Central memory CD4-positive, alpha-beta T cell (primary cell): ENCODE data around the gene DRD2.

ENCODE experiments used
- DNase-seq: peaks from one replicate; pipeline ENCODE4 v3.0.0; 2022

DRD2 gene

GRCh38 chr11:113440816-113441215 is 34.4 kb downstream of the DRD2 start:
- no peak for DNase-seq

- no peak for DNase-seq
Observed at GRCh38 chr11:113436672-113437252, 38.4 kb downstream of the DRD2 start.

DNA sequence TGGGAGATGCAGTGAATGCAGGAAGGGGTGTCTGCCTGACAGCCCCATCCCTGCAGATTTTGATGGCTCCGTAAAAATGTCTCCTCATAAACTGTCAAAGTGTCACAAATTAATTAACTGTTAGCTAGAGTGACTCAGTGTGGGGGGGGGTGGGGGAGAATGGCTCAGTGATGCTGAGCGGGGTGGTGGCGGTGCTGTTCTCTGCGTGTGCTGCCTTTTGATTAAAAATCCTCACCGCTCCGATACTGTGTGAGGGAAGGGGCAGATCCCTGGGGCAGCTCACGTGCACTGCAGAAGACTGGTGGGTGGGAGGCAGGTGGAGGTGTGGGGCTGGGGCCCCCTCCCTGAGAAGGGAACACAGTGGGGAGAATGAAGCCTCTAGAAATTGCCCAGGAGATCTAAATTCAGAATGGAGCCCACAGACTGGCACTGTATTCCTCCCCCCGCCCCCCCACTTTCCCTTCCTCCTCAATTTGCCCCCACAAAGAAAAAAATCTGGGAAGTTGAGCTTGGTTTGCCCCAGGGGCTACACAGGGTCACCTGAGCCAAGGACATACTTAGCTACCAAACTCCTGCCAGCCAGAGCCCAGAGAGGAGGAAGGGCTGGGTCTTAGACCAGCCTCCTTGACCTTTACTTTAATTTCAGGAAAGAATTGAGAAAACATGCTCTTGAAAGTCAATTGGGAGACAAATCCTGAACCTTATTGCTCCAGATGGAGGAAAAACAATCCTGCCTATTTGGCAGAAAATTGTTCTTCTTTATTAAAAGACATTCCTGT is 39.8 kb downstream of the DRD2 start:
- DNase-seq: no peak

DNA sequence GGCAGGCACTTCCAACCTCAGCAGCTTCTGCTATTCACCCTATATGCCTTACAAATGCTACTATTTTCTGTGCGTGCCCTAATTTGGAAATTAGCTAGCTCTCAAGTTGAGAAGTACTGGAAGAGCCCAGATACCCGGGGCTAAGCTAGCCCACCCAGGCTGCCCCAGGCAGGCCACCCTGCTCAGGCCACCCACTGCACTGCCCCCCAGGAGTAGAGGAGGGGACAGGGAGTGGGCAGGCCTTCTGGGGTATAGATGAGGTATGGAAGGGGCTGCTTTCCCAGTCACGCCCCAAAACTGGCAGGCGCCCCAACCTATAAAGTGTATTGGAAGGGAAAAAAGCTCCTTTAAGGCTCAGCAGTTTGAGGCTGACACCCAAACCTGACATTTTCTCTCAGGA is 43.5 kb downstream of the DRD2 start:
- no peak for DNase-seq

DNA sequence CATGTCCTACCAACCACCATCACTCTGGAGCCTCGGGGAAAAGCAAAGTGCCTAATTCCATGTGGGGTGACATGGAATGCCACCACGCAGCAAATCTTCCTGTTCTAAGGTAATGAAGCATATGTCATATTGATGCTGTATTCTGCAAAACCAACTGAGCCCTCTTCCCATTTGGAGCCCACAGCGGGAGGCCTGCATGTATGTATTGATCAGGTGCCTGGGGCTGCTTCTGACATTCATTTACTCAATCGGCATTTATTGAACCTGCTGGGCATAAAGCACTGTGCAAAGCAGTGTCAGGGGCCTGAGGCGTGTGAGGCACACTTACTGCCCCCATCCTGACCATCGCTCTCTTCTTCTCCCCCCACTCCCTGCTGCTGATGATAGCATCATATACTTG is 48.5 kb downstream of the DRD2 start:
- DNase-seq: no peak

- DNase-seq: no peak
Observed at GRCh38 chr11:113420808-113421207, 54.4 kb downstream of the DRD2 start.

DNA sequence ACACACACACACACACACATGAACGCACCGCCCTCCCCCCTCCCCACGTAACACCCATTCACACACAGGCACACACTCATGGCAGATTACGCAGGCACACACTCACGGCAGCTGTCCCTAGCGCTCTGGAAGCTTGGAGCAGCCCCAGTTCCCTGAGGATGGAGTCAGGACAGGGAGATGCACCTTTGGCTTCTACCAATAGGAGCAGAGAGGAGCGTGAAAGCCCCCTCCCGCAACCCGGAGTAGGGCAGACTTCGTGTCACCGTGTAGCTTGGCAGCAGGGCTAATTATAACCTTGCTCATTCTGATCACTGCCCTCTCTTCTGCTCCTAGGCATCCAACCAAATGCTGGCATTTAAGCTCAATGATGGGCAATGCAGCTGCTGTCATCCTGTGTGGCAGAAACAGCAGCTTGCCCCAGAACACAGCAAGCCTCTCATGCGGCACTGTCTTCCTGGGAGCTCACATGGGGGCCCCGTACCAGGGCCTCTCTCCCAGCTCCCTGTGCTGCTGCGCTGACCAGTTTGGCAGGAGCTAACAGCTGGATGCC is 55.7 kb downstream of the DRD2 start:
- no peak for DNase-seq

DNA sequence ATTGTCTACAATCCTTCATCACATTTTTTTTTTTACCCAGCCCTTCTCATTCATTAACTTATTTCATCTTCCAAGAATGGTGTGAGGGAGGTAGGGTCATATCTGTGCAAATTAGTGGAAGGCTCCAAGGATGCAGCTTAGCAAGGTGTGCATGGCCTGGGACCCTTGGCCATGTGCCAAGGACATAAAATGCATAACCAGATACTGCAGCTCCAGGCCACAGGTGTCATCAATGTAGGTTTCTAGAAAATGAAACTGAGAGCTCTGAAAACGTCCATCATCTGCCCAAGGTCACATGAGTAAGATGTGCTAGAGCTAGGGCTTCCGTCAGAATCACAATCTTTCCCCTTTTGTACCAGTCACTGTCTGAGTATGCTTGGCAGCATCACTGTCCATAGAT is 57.8 kb downstream of the DRD2 start:
- DNase-seq: no peak

DNA sequence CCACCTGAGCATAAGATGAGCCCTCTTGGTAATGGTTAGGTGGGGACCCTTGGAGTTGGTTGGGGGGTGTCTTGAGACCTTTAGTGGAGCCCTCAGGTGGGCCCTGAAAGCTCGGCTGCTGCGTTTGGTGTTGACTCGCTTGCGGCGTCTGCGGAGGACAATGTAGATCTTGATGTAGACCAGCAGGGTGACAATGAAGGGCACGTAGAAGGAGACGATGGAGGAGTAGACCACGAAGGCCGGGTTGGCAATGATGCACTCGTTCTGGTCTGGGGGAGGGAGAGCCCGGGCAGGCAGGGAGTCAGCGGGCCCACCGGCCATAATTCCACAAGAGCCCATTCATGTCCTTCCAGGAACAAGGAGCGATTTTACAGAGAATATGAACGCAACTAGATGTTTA is 59.9 kb downstream of the DRD2 start:
- DNase-seq: no peak

- no peak for DNase-seq
Observed at GRCh38 chr11:113412675-113413074, 62.5 kb downstream of the DRD2 start.

DNA sequence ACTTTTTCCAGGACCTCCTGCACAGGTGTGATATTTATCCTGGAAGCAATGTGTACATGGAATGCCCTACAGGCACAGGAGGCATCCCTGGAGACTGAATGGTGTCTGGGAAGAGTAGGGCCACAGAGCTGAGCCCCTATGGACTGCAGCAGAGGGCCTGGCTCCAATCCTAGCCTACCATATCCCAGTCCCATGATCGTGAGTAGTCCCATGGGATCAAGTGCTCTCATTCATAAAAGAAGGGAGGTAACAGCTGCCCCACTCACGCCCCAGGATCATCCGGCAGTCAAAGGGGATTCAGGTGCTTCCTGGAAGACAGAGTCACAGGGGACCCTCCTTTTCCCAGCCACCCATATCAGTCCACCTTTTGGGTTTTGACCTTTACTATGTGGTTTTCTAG is 63.7 kb downstream of the DRD2 start:
- no peak for DNase-seq

GRCh38 chr11:113410414-113411135 is 64.6 kb downstream of the DRD2 start:
- DNase-seq: no peak

DNA sequence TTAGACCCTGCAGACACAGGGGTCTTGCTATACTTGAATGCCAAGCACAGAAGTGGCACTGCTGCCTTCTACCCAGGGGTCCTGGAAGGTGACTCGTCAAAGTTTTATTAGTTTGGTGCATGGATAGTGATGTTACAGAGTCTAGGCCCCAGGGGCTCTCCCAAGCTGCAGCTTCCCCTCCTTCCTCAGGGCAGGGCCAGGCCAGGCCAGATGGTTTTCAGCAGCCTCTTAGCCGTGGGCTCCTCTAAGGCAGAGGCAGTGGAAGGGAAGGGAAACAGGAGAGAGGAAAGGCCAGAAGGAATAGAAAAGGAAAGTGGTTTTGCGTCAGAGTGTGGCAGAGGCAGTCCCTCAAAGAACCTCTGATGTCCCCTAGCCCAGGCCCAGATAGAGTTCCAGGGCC is 65.7 kb downstream of the DRD2 start:
- no peak for DNase-seq

DNA sequence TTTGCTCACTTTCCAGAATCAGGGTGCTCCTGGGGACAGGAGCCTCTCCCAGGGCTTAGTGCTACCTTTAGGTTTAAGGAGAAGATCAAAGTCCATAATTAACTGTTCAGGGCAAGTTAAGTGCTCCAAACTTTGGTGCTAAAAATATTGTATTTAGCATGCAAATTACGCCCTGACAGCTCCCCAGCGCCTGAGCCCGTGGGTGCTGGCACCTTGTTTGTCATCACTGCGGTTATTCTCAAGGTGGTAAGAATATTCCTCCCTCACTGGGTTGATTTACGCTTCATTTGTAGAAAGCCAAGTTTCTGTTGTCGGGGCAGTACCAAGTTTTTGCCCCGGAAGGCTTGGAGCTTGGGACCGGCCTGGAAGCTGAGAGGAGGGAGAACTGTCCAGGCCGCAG is 66.3 kb downstream of the DRD2 start:
- no peak for DNase-seq

DNA sequence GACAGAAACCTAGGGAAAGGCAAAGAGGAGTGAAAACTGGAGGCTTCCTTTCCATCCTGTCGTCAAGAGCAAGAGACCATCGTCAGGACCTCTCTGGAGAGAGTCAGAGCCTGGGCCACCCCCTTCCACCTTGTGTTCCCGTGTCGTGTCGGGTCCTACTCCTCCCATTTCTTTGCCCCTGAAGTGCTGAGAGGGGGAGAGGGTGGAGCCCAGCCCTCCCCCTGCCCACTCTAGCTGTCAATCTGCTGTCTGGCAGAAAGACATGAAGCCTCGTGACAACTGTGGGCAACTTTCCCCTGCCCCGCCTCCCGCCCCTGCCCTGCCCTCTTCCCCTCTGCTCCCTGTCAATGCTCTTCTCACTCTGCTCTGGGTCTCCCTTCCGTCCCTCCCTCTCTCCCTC is 67.0 kb downstream of the DRD2 start:
- no peak for DNase-seq

DNA sequence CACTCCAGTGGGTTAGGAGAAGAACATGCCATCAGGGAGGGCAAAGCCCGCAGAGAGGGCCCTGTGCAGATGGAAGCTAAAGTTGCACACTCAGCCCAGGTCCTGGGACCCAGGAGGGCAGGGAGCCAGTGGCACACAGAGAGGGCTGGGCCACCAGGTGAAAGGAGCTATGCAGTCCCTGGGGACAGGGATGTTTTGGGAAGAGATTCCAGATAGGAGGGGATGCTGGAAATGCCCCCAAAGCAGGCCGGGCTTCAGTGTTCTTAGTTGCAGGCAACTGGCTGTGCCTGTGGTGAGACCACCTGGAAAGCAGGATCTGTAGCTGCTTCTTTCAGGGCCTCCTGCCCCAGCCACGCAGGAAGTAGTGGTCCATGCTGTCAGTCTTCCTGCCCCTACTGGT is 68.0 kb downstream of the DRD2 start:
- DNase-seq: no peak

GRCh38 chr11:113405724-113406478 is 69.3 kb downstream of the DRD2 start:
- no peak for DNase-seq

GRCh38 chr11:113404859-113405430 is 70.3 kb downstream of the DRD2 start:
- DNase-seq: no peak

DNA sequence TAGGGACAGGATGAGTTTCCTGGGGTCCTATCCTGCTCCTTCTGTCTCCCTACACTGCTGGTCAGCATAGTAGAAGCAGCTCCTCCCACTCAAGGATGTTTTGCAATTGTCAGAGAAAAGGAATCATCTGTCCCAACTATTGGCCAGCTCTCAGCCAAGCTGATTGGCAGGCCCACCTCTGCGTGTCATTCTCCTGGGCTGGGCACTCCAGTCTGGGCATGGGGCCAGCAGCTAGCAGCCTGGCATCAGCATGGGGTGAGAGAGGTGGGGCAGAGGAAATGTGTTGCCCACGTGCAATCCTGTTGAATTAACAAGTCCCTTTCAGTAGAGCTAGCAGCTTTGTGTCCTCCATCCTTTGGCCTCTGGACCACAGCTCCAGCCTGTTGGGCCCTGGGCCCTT is 73.5 kb downstream of the DRD2 start:
- no peak for DNase-seq

DNA sequence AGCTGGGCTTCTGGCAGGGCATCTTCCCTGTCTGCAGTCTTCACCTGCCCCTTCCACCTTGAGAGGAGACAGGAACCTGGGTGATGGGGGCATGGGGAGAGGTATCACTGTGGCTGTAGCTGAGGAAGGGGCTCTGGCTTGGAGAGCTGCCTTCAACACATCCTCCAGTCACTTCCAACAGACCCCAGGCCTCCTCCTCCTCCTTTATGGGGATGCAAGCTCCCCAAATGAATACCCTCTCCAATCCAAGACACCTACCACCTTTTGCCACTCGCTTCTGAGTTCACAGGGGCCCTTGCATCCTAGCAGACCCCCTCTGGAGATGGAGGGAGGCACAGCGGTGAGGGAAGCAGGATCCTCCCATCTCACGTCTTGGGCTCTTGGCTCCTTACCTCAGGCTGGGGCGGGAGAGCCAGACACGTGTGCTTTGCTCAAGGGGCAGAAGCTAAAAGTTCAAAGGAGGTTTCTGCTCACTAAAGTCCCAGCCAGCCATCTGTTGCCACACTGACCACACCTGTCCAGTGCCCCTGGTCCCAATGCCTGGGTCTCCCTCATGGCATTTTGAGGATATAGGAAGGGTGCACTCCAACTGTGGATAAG is 74.5 kb downstream of the DRD2 start:
- no peak for DNase-seq

DNA sequence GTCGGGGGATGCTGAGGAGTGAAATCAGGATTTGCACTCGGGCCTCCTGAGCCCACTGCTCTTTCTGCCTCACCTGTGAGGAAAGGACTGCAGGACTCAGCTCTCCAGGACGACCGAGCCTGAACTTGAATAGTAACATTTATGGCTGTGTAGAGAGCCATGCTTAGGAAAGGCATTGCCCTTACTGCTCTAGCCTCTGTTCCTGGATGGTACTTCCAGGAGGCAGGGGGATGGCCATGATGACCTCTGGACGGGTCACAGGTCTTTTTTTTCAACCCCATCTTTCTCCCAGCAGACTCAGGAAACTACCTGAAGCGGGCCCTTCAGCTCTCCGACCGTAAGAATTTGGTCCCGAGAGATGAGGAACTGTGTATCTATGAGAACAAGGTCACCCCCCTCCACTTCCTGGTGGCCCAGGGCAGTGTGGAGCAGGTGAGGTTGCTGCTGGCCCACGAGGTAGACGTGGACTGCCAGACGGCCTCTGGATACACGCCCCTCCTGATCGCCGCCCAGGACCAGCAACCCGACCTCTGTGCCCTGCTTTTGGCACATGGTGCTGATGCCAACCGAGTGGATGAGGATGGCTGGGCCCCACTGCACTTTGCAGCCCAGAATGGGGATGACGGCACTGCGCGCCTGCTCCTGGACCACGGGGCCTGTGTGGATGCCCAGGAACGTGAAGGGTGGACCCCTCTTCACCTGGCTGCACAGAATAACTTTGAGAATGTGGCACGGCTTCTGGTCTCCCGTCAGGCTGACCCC is 76.3 kb downstream of the DRD2 start:
- no peak for DNase-seq

DNA sequence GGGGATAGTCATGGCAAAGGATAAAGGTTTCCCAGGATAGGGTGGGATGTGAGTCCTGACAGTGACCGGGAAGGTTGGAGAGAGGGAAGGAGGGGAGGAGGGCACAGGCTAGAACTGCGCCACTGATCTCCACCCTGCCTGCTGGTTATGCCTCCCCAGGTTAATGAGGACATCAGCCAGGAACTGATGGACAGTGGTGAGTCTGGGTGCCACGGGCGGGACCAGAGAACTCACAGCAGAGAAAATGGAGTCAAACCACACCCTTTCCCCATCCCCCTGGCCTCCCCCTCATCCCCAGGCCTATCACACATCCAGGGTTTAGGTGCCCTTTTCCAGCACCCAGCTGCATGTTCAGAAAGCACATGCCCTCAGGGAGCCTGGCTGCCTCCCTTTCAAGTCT is 77.4 kb downstream of the DRD2 start:
- DNase-seq: no peak
